Activated T-helper 2 cell treated with anti-CD3 and anti-CD28 coated beads, Interferon-gamma antibody, Interleukin-2, Interleukin-4, amounts not matched to agents 10 μg/mL and 5 μg/mL and 100 μg/mL, durations not matched to agents 14 hours and 24 hours and 36 hours (primary cell): Measurements from ENCODE around the gene C4orf50. TPM values are rescaled to one million over a fixed set of nuclear protein-coding genes. Genes with fewer than 3 reads are reported as not detected.

ENCODE experiments used
- DNase-seq: peaks from one replicate; pipeline ENCODE4 v3.0.0; 2021; ENCODE audit warnings: low spot score
- H3K27ac Mint-ChIP-seq: one replicate; pipeline ENCODE4 v1.8.0; 2021; ENCODE audit warnings: mixed read lengths
- H3K27me3 Mint-ChIP-seq: one replicate; pipeline ENCODE4 v1.8.0; 2021; ENCODE audit warnings: low read depth, mixed read lengths
- H3K36me3 Mint-ChIP-seq: one replicate; pipeline ENCODE4 v1.8.0; 2021; ENCODE audit warnings: low read depth, mixed read lengths
- H3K4me1 Mint-ChIP-seq: one replicate; pipeline ENCODE4 v1.8.0; 2021; ENCODE audit warnings: low read depth, mixed read lengths
- H3K4me3 Mint-ChIP-seq: one replicate; pipeline ENCODE4 v1.8.0; 2021; ENCODE audit warnings: low read depth, mild to moderate bottlenecking, moderate library complexity, mixed read lengths
- H3K9me3 Mint-ChIP-seq: one replicate; pipeline ENCODE4 v1.8.0; 2021; ENCODE audit warnings: mixed read lengths
- intact Hi-C: fragments of 100-400 bp; cut with micrococcal nuclease; formaldehyde crosslinking; loops from one replicate; pipeline ENCODE4 v1.15.1; 2023
- total RNA-seq: library from RNA; stranded (reverse); gene quantifications from 2 replicates; pipeline ENCODE4 v1.2.3, GENCODE V29; 2022

The C4orf50 gene
- total RNA-seq, 1 donor from 2014 or later, result 0.18 TPM

GRCh38 chr4:5931526-5931925 lies 86.7 kb downstream of the C4orf50 start:
- intact Hi-C loops, result no loop called here
- Mint-ChIP-seq H3K4me3 (no peak overlapping the region), H3K27me3 (no peaks in the 10 kb centered on the region), H3K27ac (no peak overlapping the region), H3K9me3 (no peaks in the 10 kb centered on the region), H3K36me3 (no peaks in the 10 kb centered on the region), H3K4me1 (no peaks in the 10 kb centered on the region)
- no peak for DNase-seq

- Mint-ChIP-seq H3K27me3 (no peaks in the 10 kb centered on the region), H3K4me1 (no peaks in the 10 kb centered on the region), H3K4me3 (no peak overlapping the region), H3K9me3 (no peaks in the 10 kb centered on the region), H3K36me3 (no peaks in the 10 kb centered on the region), H3K27ac (no peak overlapping the region)
- intact Hi-C loops, result no loop called here
- DNase-seq, result no peak
These were observed 87.4 kb downstream of the C4orf50 start for GRCh38 chr4:5930876-5931275.

- DNase-seq, result no peak
- Mint-ChIP-seq H3K4me1 (no peaks in the 10 kb centered on the region), H3K9me3 (no peaks in the 10 kb centered on the region), H3K27me3 (no peaks in the 10 kb centered on the region), H3K36me3 (no peaks in the 10 kb centered on the region), H3K27ac (no peak overlapping the region), H3K4me3 (no peak overlapping the region)
- intact Hi-C loops, result no loop called here
These were observed 87.8 kb downstream of the C4orf50 start for GRCh38 chr4:5930456-5930855.

GRCh38 chr4:5928844-5929420 lies 89.3 kb downstream of the C4orf50 start:
- no peak for DNase-seq
- Mint-ChIP-seq H3K4me1 (no peaks in the 10 kb centered on the region), H3K27me3 (no peaks in the 10 kb centered on the region), H3K9me3 (no peaks in the 10 kb centered on the region), H3K4me3 (no peak overlapping the region), H3K36me3 (no peaks in the 10 kb centered on the region), H3K27ac (no peak overlapping the region)
- intact Hi-C loops, result no loop called here

- Mint-ChIP-seq H3K27ac (no peak overlapping the region), H3K4me3 (no peak overlapping the region), H3K4me1 (no peaks in the 10 kb centered on the region), H3K27me3 (no peaks in the 10 kb centered on the region), H3K36me3 (no peaks in the 10 kb centered on the region), H3K9me3 (no peaks in the 10 kb centered on the region)
- no peak for DNase-seq
- intact Hi-C loops, result no loop called here
These were observed 90.0 kb downstream of the C4orf50 start for GRCh38 chr4:5928274-5928673.

- Mint-ChIP-seq H3K27me3 (no peaks in the 10 kb centered on the region), H3K9me3 (no peaks in the 10 kb centered on the region), H3K4me3 (no peak overlapping the region), H3K4me1 (no peaks in the 10 kb centered on the region), H3K36me3 (no peaks in the 10 kb centered on the region), H3K27ac (no peak overlapping the region)
- intact Hi-C loops, result no loop called here
- no peak for DNase-seq
These were observed 90.5 kb downstream of the C4orf50 start for GRCh38 chr4:5927747-5928146.

- DNase-seq, result no peak
- intact Hi-C loops, result no loop called here
- Mint-ChIP-seq H3K4me3 (no peak overlapping the region), H3K4me1 (no peaks in the 10 kb centered on the region), H3K27me3 (no peaks in the 10 kb centered on the region), H3K9me3 (no peaks in the 10 kb centered on the region), H3K27ac (no peak overlapping the region), H3K36me3 (no peaks in the 10 kb centered on the region)
These were observed 91.1 kb downstream of the C4orf50 start for GRCh38 chr4:5927116-5927515.

- H3K4me3 Mint-ChIP-seq, result no peak overlapping the region
- no peaks in the 10 kb centered on the region for H3K4me1 Mint-ChIP-seq
- intact Hi-C loops, result no loop called here
- H3K36me3 Mint-ChIP-seq, result no peaks in the 10 kb centered on the region
- no peak for DNase-seq
- H3K9me3 Mint-ChIP-seq, result no peaks in the 10 kb centered on the region
- no peaks in the 10 kb centered on the region for H3K27me3 Mint-ChIP-seq
- H3K27ac Mint-ChIP-seq, result no peak overlapping the region
These were observed 91.6 kb downstream of the C4orf50 start for GRCh38 chr4:5926598-5926997.

GRCh38 chr4:5925419-5926200 lies 92.6 kb downstream of the C4orf50 start:
- no peak overlapping the region for H3K27ac Mint-ChIP-seq
- H3K36me3 Mint-ChIP-seq, result no peaks in the 10 kb centered on the region
- intact Hi-C loops, result no loop called here

GRCh38 chr4:5924461-5925125 lies 93.6 kb downstream of the C4orf50 start:
- intact Hi-C loops, result no loop called here
- no peak for DNase-seq
- Mint-ChIP-seq H3K27ac (no peak overlapping the region), H3K27me3 (no peaks in the 10 kb centered on the region), H3K4me3 (no peak overlapping the region), H3K9me3 (no peaks in the 10 kb centered on the region), H3K36me3 (no peaks in the 10 kb centered on the region), H3K4me1 (no peaks in the 10 kb centered on the region)

More at GRCh38 chr4:5925419-5926200, 92.6 kb downstream of the C4orf50 start:
- H3K27me3 Mint-ChIP-seq, result no peaks in the 10 kb centered on the region
- H3K4me1 Mint-ChIP-seq, result no peaks in the 10 kb centered on the region
- DNase-seq, result no peak
- no peaks in the 10 kb centered on the region for H3K9me3 Mint-ChIP-seq
- no peak overlapping the region for H3K4me3 Mint-ChIP-seq

GRCh38 chr4:5923376-5923775 lies 94.9 kb downstream of the C4orf50 start:
- Mint-ChIP-seq H3K9me3 (no peaks in the 10 kb centered on the region), H3K27me3 (no peaks in the 10 kb centered on the region), H3K27ac (no peak overlapping the region), H3K36me3 (no peaks in the 10 kb centered on the region), H3K4me3 (no peak overlapping the region), H3K4me1 (no peaks in the 10 kb centered on the region)
- no peak for DNase-seq
- intact Hi-C loops, result no loop called here

GRCh38 chr4:5922556-5922955 lies 95.7 kb downstream of the C4orf50 start:
- H3K4me3 Mint-ChIP-seq, result no peak overlapping the region
- H3K27me3 Mint-ChIP-seq, result no peaks in the 10 kb centered on the region
- DNase-seq, result no peak
- no peaks in the 10 kb centered on the region for H3K4me1 Mint-ChIP-seq
- H3K27ac Mint-ChIP-seq, result no peak overlapping the region
- H3K36me3 Mint-ChIP-seq, result no peaks in the 10 kb centered on the region
- intact Hi-C loops, result no loop called here
- no peaks in the 10 kb centered on the region for H3K9me3 Mint-ChIP-seq

GRCh38 chr4:5921981-5922380 lies 96.2 kb downstream of the C4orf50 start:
- H3K9me3 Mint-ChIP-seq, result no peaks in the 10 kb centered on the region
- H3K27ac Mint-ChIP-seq, result no peak overlapping the region
- H3K36me3 Mint-ChIP-seq, result no peaks in the 10 kb centered on the region
- no peak for DNase-seq
- H3K27me3 Mint-ChIP-seq, result no peaks in the 10 kb centered on the region
- no peak overlapping the region for H3K4me3 Mint-ChIP-seq
- no peaks in the 10 kb centered on the region for H3K4me1 Mint-ChIP-seq
- intact Hi-C loops, result no loop called here
